ENCODE results near the gene OR2T11.

DNA sequence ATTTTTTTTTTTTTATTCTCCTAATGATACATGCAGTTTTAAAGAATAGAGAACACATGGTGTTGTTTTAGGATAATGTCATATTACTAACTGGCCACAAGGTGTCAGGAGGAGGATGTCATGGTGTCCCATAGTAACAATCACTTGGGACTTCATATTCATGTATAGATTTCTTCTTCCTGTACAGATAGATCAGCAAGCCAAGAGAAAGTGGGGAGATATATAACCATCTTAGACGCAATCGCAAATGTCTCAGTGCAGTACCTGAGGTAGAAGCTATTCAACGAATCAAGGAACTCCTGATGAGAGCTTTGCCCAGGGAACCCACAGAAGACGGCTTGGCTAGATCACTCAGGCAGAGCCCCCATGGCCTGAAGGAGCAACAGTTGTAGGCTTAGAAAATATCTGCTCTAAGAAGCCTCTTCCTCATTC, 12.3 kb downstream of the OR2T11 start:
- TF ChIP-seq, protein P1, sequence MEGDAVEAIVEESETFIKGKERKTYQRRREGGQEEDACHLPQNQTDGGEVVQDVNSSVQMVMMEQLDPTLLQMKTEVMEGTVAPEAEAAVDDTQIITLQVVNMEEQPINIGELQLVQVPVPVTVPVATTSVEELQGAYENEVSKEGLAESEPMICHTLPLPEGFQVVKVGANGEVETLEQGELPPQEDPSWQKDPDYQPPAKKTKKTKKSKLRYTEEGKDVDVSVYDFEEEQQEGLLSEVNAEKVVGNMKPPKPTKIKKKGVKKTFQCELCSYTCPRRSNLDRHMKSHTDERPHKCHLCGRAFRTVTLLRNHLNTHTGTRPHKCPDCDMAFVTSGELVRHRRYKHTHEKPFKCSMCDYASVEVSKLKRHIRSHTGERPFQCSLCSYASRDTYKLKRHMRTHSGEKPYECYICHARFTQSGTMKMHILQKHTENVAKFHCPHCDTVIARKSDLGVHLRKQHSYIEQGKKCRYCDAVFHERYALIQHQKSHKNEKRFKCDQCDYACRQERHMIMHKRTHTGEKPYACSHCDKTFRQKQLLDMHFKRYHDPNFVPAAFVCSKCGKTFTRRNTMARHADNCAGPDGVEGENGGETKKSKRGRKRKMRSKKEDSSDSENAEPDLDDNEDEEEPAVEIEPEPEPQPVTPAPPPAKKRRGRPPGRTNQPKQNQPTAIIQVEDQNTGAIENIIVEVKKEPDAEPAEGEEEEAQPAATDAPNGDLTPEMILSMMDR (conservative IDR thresholded peaks at IDR 0.05; ENCODE audit: low read depth, low read length) = peak; percentile 77
- no peak for TF ChIP-seq EZH2 (IDR thresholded peaks at IDR 0.05; ENCODE audit: low read length, unreplicated experiment)
